Stimulated activated memory B cell treated with anti-CD40 and anti-IgM and Interleukin-4, amounts not matched to agents 10 μg/mL and 1 μg/mL and 100 μg/mL, for 72 hours (primary cell): ENCODE measurements around the gene ZNF777.
"Not testable (repeated sequence)": the region's sequence is repeated elsewhere in the genome, so short reads cannot be mapped to it uniquely, and the experiment has no call there.

Experiments used
- ATAC-seq: fragments of 150-1000 bp; cut with Tn5 transposase; 2 replicates; pipeline ENCODE4 v1.10.0; 2021
- H3K27ac Mint-ChIP-seq: one replicate; pipeline ENCODE4 v1.8.0; 2022; ENCODE audit warnings: mild to moderate bottlenecking, mixed read lengths
- H3K27me3 Mint-ChIP-seq: one replicate; pipeline ENCODE4 v1.8.0; 2022; ENCODE audit warnings: mixed read lengths
- H3K36me3 Mint-ChIP-seq: one replicate; pipeline ENCODE4 v1.8.0; 2022; ENCODE audit warnings: mixed read lengths
- H3K4me1 Mint-ChIP-seq: one replicate; pipeline ENCODE4 v1.8.0; 2022; ENCODE audit warnings: mixed read lengths
- H3K4me3 Mint-ChIP-seq: one replicate; pipeline ENCODE4 v1.8.0; 2022; ENCODE audit warnings: mild to moderate bottlenecking, moderate library complexity, mixed read lengths
- H3K9me3 Mint-ChIP-seq: one replicate; pipeline ENCODE4 v1.8.0; 2022; ENCODE audit warnings: mixed read lengths

ZNF777 gene

DNA sequence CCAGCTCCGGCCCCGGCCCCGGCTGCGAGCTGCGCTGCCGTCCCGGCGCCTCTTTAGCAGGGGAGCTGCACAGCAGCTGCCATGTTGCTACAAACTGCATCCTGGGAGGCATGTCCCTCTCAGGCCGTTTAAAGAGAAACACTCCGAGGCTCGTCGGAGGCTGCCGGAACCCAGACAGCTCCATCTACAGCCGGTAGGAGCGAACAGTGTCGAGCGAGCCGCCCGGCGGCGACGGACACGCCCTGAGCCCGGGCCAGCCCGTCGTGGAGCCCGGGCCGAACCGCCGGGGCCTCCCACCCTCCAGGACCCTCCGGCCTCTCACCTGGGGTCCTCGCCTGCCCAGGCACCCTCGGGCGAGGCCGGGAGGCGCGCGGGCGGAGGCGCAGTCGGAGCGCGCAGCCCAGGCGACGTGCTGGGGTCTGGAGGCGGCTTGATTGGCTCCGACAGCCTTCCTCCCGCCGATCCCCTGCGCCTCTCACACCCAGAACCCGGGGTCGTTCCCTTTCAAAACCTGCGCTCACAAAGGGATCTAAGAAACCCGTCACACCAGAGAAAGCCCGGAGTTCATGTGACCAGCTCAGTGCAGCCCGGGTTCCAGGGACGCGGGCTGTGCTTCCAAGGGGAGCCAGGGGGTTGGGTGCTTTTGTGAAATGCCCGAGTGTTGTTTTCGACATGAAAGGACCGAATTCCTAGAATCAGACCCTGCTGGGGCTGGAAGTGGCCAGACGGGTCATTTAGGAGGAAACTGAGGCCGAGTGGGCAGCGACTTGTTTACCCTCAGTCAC lies at the start of gene ZNF777:
ZNF777 (minus strand) TSS at position 570 of the 785 bp plus-strand sequence. CDS start 5,040 bp downstream, outside the sequence.
- Mint-ChIP-seq H3K9me3 (no peaks in the 10 kb centered on the region), H3K4me3 (peak within 1 kb of the TSS; percentile 88), H3K27me3 (no peaks in the 10 kb centered on the region), H3K27ac (peak within 1 kb of the TSS; percentile 77), H3K36me3 (peaks cover 3% of the 10 kb centered on the region), H3K4me1 (peaks cover 32% of the 10 kb centered on the region)
- peak; percentile 98 for ATAC-seq

DNA sequence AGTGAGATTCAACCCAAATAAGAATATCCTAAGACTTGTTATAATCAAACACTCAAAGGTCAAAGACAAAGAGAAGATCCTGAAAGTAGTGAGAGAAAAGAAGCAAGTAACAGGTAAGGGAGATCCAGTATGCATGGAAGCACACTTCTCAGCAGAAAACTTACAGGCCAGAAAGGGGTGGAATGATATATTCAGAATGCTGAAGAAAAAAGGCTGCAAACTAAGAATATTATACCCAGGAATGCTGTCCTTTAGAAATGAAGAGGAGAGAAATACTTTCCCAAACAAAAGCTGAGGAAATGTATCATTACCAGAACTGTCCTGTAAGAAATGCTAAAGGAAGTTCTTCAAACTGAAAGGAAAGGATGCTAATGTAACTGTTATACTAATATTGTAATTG lies 49.4 kb upstream of the ZNF777 start:
- Mint-ChIP-seq H3K27ac (no peak overlapping the region), H3K27me3 (no peaks in the 10 kb centered on the region), H3K36me3 (peaks cover 17% of the 10 kb centered on the region), H3K4me3 (no peak overlapping the region), H3K4me1 (no peaks in the 10 kb centered on the region), H3K9me3 (peaks cover 42% of the 10 kb centered on the region)
- no peak for ATAC-seq

DNA sequence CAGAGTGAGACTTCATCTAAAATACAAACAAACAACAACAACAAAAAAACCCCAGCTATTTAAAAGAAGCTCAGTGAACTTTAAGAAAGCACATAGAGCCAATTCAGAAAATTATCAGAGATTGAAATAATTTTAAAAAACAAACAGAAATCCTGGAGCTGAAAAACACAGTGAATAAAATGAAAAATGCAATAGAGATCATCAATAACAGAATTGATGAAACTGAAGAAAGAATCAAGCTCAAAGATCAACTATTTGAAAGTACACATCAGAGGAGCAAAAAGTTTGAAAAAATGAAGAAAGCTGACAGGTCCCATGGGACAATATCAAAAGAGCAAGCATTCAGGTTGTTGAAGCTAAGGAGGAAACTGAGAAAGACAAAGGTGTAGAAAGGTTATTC lies 48.9 kb upstream of the ZNF777 start:
- Mint-ChIP-seq H3K27ac (no peak overlapping the region), H3K27me3 (peaks cover under 1% of the 10 kb centered on the region), H3K4me1 (no peaks in the 10 kb centered on the region), H3K4me3 (no peak overlapping the region), H3K9me3 (peaks cover 43% of the 10 kb centered on the region), H3K36me3 (peaks cover 17% of the 10 kb centered on the region)
- ATAC-seq, result no peak

DNA sequence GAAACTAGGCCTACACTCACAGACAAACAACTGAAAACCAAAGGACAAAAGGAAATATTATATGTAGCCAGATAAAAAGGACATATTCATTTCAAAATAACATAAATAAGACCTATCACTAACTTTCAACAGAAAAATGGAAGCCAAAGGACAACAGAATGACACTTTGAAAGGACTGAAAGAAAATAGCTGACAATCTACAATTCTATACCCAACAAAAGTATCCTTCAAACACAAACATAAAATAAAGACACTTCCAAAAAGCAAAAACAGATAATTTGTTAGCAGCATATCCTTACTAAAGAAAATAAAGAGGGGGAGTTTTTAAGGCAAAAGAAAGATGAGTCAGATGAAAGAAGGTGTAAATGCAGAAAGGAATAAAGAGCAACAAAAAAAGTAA lies 44.7 kb upstream of the ZNF777 start:
- no peak overlapping the region for H3K4me3 Mint-ChIP-seq
- ATAC-seq, result no peak
- H3K4me1 Mint-ChIP-seq, result peaks cover 2% of the 10 kb centered on the region
- H3K27me3 Mint-ChIP-seq, result peaks cover 17% of the 10 kb centered on the region
- H3K27ac Mint-ChIP-seq, result no peak overlapping the region
- H3K36me3 Mint-ChIP-seq, result peaks cover 16% of the 10 kb centered on the region
- peaks cover 20% of the 10 kb centered on the region for H3K9me3 Mint-ChIP-seq

DNA sequence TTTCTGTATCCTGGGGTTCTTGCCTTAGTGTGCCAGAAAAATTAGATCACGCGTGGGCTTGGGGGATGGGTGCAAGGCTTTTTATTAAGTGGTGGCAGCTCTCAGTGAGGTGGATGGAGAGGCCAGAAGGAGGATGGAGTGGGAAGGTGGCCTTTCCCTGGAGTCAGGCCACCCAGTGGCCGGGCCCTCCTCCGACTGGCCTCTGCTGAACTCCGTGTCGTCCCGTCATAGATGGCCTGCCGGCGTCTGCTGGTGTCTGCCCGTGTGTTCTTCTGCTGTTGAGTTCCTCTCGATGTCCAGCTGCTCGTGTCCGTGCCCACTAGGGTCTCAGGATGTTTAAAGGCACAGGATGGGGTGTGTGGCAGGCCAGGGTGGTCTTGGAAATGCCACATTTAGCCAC lies 40.8 kb upstream of the ZNF777 start:
- peaks cover 12% of the 10 kb centered on the region for H3K4me1 Mint-ChIP-seq
- peaks cover 17% of the 10 kb centered on the region for H3K27me3 Mint-ChIP-seq
- no peak overlapping the region for H3K27ac Mint-ChIP-seq
- H3K4me3 Mint-ChIP-seq, result no peak overlapping the region
- H3K36me3 Mint-ChIP-seq, result peaks cover 10% of the 10 kb centered on the region
- ATAC-seq, result no peak
- H3K9me3 Mint-ChIP-seq, result peaks cover 11% of the 10 kb centered on the region

DNA sequence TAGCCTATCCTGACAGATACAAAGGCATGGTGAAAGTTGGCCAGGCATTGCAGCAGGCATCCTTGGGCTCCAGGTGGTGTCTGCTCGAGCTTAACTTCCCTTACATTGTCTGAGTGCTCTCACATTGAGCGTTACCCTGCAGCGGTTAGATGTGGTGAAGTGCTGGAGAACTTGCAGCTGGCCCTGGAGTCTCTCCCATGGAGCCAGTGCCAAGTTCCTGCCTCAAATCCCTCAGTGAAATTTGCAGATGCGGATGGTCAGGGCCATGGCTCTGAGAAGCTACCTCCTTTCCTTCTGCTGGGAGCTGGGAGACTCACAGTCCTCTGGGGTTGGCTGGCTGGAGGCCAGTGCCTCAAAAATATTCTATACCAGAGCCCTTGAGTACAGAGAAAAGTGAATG lies 40.0 kb upstream of the ZNF777 start:
- Mint-ChIP-seq H3K4me1 (peaks cover 20% of the 10 kb centered on the region), H3K9me3 (peaks cover 7% of the 10 kb centered on the region), H3K36me3 (peaks cover 10% of the 10 kb centered on the region), H3K27ac (no peak overlapping the region), H3K4me3 (no peak overlapping the region), H3K27me3 (peaks cover 17% of the 10 kb centered on the region)
- ATAC-seq, result no peak

DNA sequence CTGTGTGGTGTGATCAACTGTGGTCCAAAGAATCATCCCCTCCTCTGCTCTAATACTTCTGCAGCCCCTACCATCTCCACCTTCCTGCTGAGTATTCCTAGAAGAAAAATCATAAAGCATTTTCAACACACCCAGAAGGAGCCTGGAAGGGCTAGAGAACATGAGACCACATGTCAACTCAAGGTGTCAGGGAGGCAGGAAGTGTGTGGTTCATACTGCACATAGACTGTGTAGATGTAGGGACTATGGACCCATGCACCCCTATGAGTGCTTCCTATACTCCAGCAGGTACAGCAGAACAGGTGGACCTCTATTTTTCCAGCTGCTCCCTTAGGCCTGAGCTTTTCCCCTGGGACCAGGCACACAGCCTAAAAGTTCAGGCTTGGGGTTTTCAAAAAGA lies 39.3 kb upstream of the ZNF777 start:
- ATAC-seq, result no peak
- H3K27ac Mint-ChIP-seq, result no peak overlapping the region

DNA sequence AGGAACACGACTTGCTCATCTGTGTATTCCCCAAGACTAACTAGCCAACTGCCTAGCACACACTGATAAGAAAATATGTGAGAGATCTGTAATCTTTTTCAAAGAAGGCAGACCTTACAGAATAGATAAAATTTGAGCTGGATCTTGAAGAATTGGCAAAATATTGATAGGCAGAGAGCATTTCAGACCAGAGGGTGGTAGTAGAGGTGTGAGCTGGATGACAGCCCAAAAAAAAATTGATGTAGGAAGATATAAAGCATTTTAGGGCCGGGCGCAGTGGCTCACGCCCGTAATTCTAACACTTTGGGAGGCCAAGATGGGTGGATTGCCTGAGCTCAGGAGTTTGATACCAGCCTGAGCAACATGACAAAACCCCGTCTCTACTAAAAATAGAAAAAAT lies 37.9 kb upstream of the ZNF777 start:
- no peak overlapping the region for H3K4me3 Mint-ChIP-seq
- H3K27me3 Mint-ChIP-seq, result peaks cover 7% of the 10 kb centered on the region
- no peaks in the 10 kb centered on the region for H3K9me3 Mint-ChIP-seq
- H3K4me1 Mint-ChIP-seq, result peaks cover 37% of the 10 kb centered on the region
- H3K36me3 Mint-ChIP-seq, result peaks cover 12% of the 10 kb centered on the region
- H3K27ac Mint-ChIP-seq, result no peak overlapping the region
- no peak for ATAC-seq

More for the DNA sequence above, 39.3 kb upstream of the ZNF777 start:
- Mint-ChIP-seq H3K36me3 (peaks cover 6% of the 10 kb centered on the region), H3K27me3 (peaks cover 17% of the 10 kb centered on the region), H3K4me1 (peaks cover 27% of the 10 kb centered on the region), H3K4me3 (no peak overlapping the region), H3K9me3 (peaks cover 3% of the 10 kb centered on the region)

DNA sequence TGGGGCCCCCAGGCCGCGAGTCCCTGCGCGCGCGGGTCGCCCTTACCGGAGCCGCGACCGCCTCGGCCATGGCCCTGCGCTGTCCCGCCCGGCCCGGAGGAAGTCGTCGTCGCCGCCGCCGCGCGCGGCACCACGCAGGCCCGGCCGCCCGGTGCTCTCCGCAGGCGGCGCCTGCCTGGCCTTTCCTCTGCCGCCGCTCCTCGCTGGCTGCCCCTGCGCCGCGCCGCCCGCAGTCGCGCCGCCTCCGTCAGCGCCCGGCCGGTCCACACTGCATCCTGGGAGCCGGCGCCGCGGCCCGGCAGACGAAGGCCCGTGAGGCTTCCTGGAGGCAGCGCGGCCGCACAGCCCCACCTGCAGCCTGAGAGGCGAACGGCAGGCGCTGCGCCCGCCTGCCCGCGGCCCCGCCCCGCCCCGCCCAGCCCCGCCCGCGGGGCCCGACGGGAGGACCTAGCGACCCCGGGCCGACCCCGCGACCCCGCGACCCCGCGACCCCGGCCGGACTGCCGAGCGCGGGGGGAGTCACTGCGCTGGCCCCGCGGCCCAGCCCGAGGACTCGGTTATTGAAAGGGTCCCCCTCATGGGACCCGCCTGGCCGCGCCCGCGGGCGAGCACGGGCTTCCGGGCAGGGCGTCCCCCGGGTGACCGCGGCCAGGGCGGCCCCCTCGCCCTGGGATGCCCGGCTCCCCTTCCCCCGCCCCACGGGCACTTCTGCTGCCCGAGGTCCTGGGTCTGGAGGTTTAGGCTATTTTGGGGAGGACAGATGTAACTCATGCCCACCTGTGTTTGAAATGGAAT lies 36.8 kb upstream of the ZNF777 start, which contains the start of gene ZNF746:
ZNF746 (minus strand) TSS at position 343 of the 795 bp plus-strand sequence; CDS start at position 70, 273 bp downstream.
- Mint-ChIP-seq H3K27me3 (no peaks in the 10 kb centered on the region), H3K4me3 (peak within 1 kb of the TSS; percentile 90), H3K36me3 (peaks cover 23% of the 10 kb centered on the region), H3K9me3 (no peaks in the 10 kb centered on the region), H3K4me1 (peaks cover 38% of the 10 kb centered on the region), H3K27ac (peak within 1 kb of the TSS; percentile 91)
- ATAC-seq, result peak; percentile 96

DNA sequence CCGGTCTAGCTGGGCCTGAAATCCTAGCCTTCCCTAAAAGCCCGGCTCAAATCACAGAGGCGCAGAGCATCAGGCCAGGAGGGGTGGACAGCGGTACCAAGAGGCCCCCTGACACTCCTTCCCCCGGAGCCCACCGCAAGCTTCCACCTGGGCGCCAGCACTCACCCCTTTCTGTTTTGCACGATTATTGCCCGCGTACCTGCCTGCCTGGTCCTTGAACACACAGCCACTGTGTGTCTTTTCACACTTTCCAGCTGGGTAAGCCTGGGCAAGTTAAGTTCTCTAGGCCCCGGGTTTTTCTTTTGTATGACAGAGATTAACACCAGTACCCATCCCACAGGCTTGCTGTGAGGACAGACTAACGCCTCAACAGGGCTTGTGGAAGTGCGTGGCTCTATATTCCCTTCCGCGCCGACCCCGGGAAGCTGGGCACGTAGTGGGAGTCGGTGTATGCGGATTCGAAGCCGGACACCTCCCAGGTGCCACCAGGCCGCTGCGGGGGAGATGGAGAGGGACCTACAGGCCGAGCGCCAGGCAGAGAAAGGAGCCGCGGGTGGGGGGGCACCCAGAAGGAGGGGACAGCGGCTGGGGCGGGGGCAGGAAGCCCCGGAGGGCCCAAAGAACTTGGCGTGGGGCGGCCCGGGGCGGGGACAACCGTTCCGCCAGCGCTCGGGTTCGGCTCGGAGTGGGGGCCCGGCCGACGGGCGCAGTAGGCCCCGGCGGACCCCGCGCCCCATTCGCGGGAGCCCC lies 36.0 kb upstream of the ZNF777 start:
- peak; percentile 63 for ATAC-seq
- Mint-ChIP-seq H3K9me3 (no peaks in the 10 kb centered on the region), H3K27ac (peak overlapping the region; percentile 91), H3K27me3 (no peaks in the 10 kb centered on the region), H3K4me1 (peaks cover 44% of the 10 kb centered on the region), H3K36me3 (peaks cover 29% of the 10 kb centered on the region), H3K4me3 (peak overlapping the region; percentile 90)

DNA sequence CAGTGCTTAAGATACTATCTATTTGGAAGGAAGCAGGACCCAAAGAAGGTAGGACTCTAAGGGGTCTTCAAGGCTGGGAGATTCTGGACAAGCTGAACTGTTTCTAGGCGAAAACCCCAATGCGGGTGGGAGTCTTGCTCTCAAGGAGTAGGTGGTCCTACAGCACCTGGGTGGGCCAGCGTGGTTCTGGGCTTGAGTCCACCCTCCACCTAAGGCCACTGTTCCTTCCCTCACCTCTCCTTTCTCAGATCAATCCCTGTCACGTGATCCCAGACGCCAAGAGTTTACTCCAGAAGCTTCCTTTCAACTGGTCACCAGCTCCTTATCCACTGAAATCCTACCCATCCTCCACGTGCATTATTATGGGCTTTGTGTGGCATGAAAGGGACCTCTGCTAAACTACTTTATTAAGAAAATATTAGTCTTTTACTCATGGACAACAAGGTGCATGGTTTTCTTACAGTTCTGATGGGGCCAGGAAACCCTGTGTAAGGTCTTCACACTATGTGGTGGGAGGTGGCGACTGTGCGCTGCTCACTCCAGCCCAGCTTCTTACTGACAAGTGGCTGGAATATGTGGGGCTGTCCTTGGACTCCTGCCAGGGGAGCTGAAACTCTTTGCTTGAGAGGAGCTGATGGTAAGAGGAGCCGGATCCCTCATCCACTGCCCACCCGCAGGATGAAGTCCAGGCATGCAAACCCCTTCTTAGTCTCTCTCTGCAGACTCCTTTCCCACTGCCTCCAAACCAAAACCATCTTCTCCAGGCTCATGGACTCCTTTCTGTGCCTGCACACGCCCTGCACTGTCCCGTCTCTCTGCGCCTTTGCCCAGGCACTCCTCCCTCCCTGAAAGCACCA lies 35.2 kb upstream of the ZNF777 start:
- peaks cover 44% of the 10 kb centered on the region for H3K4me1 Mint-ChIP-seq
- H3K27ac Mint-ChIP-seq, result peak overlapping the region; percentile 91
- H3K27me3 Mint-ChIP-seq, result no peaks in the 10 kb centered on the region
- ATAC-seq, result no peak
- H3K36me3 Mint-ChIP-seq, result peaks cover 30% of the 10 kb centered on the region
- no peaks in the 10 kb centered on the region for H3K9me3 Mint-ChIP-seq
- peak overlapping the region; percentile 90 for H3K4me3 Mint-ChIP-seq

DNA sequence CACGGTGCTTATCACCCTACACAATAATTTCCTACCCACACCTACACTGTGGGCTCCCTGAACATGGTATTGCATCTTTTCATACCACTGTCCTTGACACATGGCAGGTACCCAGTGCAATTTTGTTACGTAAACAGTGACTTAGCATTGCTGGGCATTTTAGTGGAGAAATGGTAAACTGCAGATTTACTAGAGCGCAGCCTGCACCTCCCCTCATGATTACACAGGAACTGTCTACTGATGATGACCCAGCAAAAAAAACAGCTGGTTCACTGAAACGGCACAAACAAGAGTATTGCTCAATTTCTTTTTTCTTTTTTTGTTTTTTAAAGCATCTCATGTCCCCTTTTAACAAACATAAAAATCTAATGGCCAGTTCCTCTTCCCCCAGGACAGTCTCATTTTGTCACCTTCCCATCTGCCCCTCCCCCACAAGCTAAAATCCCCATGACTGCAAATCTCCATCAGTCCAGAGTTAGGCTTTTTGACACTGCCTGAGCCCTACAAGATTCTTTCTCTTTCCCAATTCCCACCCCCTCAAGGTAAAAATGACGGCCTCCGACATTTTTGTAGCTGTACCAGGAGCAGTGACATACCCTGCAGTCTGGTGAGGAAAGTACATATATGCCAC lies 34.0 kb upstream of the ZNF777 start:
- H3K4me3 Mint-ChIP-seq, result no peak overlapping the region
- ATAC-seq, result no peak
- no peaks in the 10 kb centered on the region for H3K9me3 Mint-ChIP-seq
- no peaks in the 10 kb centered on the region for H3K27me3 Mint-ChIP-seq
- H3K36me3 Mint-ChIP-seq, result peaks cover 41% of the 10 kb centered on the region
- peak overlapping the region; percentile 28 for H3K27ac Mint-ChIP-seq
- H3K4me1 Mint-ChIP-seq, result peaks cover 41% of the 10 kb centered on the region

DNA sequence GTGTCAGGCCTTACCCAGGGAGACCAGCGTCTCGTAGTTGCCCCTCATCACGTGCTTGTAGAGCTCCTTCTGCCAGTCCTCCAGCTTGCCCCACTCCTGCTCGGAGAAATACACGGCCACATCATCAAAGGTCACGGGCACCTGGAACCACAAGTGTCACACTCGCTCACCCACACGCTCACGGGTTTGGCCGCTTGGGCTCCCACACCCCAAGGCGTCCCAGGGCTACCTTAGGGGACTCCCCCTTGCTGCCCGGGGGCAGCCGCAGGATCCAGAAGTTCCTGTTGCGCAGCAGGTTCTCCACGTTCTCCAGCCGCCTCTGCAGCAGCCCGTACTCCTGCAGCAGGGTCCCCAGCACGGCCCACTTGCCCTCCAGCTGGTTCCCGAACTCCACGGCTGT lies 33.1 kb upstream of the ZNF777 start:
- H3K36me3 Mint-ChIP-seq, result peaks cover 50% of the 10 kb centered on the region
- H3K4me3 Mint-ChIP-seq, H3K27ac Mint-ChIP-seq, H3K9me3 Mint-ChIP-seq, ATAC-seq, H3K27me3 Mint-ChIP-seq: not testable (repeated sequence)
- peaks cover 48% of the 10 kb centered on the region for H3K4me1 Mint-ChIP-seq

DNA sequence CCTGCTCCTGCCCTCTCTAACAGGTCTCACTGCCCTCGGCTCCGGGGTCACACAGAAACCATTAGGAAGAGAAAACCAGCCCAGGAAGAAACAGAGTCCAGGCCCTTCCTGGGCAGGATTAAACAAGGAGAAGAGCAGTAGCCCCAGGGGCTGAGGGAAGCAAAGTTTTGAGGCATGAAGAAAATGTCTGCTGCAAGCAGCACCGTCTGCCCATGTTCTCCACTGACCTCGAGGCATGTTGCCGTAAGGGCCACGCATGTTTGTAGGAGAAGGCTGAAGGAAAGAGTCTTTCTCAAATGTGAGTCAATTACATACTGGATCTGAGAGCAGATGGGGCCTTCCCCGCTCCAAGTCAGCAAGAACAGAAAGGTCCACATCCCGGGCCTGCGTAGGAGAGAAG lies 32.5 kb upstream of the ZNF777 start:
- H3K36me3 Mint-ChIP-seq, result peaks cover 56% of the 10 kb centered on the region
- H3K9me3 Mint-ChIP-seq, result no peaks in the 10 kb centered on the region
- no peak overlapping the region for H3K27ac Mint-ChIP-seq
- H3K4me3 Mint-ChIP-seq, result no peak overlapping the region
- peaks cover 48% of the 10 kb centered on the region for H3K4me1 Mint-ChIP-seq
- no peaks in the 10 kb centered on the region for H3K27me3 Mint-ChIP-seq
- ATAC-seq, result no peak
